ENCODE measurements around the gene GTF2F1.
"Not testable (repeated sequence)": the region's sequence is repeated elsewhere in the genome, so short reads cannot be mapped to it uniquely, and the experiment has no call there.

DNA sequence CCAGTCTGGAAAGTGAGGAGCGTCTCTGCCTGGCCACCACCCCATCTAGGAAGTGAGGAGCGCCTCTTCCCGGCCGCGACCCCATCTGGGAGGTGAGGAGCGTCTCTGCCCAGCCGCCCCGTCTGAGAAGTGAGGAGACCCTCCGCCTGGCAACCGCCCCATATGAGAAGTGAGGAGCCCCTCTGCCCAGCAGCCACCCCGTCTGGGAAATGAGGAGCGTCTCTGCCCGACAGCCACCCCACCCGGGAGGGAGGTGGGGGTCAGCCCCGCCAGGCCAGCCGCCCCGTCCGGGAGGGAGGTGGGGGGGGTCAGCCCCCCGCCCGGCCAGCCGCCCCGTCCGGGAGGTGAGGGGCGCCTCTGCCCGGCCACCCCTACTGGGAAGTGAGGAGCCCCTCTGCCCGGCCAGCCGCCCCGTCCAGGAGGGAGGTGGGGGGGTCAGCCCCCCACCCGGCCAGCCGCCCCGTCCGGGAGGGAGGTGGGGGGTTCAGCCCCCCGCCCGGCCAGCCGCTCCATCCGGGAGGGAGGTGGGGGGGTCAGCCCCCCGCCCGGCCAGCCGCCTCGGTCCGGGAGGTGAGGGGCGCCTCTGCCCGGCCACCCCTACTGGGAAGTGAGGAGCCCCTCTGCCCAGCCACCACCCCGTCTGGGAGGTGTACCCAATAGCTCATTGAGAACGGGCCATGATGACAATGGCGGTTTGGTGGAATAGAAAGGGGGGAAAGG lies 37.5 kb downstream of the GTF2F1 start:
- TF ChIP-seq, protein P1, sequence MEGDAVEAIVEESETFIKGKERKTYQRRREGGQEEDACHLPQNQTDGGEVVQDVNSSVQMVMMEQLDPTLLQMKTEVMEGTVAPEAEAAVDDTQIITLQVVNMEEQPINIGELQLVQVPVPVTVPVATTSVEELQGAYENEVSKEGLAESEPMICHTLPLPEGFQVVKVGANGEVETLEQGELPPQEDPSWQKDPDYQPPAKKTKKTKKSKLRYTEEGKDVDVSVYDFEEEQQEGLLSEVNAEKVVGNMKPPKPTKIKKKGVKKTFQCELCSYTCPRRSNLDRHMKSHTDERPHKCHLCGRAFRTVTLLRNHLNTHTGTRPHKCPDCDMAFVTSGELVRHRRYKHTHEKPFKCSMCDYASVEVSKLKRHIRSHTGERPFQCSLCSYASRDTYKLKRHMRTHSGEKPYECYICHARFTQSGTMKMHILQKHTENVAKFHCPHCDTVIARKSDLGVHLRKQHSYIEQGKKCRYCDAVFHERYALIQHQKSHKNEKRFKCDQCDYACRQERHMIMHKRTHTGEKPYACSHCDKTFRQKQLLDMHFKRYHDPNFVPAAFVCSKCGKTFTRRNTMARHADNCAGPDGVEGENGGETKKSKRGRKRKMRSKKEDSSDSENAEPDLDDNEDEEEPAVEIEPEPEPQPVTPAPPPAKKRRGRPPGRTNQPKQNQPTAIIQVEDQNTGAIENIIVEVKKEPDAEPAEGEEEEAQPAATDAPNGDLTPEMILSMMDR (IDR thresholded peaks at IDR 0.05), result not testable (repeated sequence)
- not testable (repeated sequence) for TF ChIP-seq EP300, POLR2AphosphoS5, POLR2A (IDR thresholded peaks at IDR 0.05)
